HG02678 (cell line): ENCODE results near the gene UPF2.

Experiments
- ATAC-seq: cut with Tn5 transposase; IDR thresholded peaks from one replicate; pipeline ENCODE4 v1.9.1; 2021; ENCODE audit warnings: mild to moderate bottlenecking, moderate library complexity; ENCODE audit not compliant: unreplicated experiment

The UPF2 gene

GRCh38 chr10:11886851-11887250, 155.8 kb downstream of the UPF2 start:
- ATAC-seq, result no peak

DNA sequence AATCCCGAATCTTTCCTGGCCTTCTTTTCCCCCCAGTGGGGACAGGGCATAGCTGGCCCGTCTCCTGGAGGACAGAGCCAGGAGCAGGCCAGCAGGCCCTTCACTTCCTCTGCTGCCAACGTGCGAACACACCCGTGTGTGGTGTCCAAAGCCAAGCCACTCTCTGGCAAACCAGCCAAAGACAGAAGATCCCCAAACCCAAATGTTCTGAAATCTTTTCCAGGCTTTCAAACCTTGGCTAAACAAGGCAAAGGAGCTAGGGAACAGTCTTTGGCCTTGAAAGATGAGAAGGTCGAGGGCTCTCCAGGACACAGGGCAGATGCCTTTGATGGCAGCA, 156.5 kb downstream of the UPF2 start:
- ATAC-seq, result no peak

GRCh38 chr10:11885437-11886137, 157.0 kb downstream of the UPF2 start:
- no peak for ATAC-seq

DNA sequence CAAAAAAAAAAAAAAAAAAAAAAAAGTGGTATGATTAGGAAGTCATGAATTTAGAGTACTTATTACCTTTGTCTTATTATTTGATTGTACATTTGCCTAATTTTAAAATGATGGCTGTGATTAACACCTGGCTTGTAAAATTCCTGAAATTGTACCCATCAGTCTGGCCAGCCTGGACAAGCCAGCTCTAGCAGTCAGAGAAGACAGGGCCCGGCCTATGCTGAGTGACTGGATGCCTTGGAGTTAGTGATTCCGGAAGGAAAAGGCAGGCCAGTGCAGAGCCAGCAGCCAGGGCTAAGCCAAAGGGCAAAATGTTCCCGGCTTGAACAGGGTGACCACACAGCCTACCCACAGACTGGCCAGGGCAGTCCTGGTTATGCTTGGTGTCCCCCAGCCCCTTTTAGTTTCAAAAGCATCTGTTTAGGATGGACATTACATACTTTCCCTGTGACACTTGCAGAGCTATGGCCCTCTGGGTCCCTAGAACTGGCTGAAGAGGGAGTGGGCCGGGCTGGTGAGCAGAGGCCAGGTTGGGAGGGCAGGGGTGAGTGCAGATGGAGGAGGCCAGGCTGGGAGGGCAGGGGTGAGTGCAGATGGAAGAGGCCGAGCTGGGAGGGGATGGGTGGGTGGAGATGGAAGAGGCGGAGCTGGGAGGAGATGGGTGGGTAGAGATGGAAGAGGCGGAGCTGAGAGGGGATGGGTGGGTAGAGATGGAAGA, 157.7 kb downstream of the UPF2 start:
- ATAC-seq, result no peak

DNA sequence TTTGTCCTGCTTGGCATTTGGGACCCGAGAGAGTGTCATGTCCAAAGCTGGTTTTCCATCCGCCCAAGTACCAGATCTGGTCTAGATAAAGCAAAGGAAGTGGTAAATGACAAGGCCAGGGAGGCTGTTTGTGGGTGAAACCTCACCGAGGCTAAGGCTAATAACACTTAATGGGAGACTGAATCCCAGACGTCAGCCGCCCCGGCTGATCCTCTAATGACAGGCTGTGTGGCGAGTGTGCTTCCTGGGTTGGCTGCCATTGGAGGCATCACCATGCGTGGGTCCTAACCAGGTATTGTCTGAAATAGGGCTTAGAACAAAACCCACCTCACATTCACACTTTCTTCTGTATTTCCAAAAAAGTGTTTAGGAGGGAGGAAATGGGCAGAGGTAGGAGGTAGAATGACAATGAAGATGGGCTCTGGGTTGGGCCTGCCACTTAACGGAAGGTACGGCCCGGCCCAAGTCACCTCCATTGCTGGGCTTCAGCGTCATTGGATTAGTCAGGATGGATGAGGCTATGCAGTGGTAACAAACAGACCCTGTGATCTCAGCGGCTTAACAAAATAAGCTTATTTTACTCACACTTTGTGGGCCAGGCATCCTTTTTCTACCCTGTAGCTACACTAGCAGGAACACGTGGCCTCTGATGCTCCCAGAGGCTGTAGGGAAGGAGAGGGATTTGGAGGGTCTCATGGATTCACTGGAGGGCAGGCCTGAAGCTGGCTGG, 159.8 kb downstream of the UPF2 start:
- ATAC-seq, result no peak

- ATAC-seq, result no peak
Observed at GRCh38 chr10:11881477-11882417, 160.9 kb downstream of the UPF2 start.

GRCh38 chr10:11881030-11881476, 161.6 kb downstream of the UPF2 start:
- no peak for ATAC-seq

DNA sequence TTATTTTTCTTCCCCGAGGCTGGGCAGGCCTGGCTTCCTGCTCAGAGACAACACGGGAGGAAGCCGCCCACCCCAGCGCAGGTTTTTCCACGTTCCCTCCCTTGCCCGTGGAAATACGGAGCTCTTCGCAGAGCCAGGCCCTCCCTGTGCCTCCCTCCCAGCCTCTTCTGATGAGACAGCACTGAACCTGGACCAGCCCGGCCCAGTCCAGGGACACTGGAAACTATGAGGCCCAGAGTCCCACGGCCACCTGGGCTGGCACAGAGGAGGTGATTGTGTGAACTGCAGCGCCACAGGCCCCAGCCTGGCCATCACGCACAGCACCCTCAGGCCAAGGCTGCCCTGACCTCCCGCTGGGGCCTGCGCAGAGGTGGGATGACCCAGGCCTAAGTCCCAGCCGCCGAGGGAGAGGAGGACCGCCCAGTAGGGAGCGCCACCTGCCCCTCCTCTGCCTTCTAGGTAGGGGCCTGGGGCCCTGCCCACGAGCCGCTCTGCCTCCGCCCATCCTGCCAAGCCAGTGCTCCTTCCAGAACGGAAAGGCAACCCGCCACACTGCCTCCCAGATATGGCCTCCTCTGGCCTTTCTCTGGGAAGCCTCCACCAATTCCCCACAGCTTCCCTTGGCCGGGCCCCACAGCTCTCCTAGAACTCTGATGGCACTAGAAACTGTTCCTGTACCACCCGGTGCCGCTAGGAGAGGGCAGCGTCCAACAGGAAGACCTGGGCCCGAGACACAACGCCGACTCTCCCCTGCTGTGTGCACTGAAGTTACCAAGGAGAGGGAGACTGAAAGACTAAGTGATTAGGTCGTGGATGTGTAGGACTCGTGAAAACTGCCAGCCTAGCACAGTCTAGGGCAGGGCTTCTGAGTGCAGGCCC, 162.2 kb downstream of the UPF2 start:
- no peak for ATAC-seq

DNA sequence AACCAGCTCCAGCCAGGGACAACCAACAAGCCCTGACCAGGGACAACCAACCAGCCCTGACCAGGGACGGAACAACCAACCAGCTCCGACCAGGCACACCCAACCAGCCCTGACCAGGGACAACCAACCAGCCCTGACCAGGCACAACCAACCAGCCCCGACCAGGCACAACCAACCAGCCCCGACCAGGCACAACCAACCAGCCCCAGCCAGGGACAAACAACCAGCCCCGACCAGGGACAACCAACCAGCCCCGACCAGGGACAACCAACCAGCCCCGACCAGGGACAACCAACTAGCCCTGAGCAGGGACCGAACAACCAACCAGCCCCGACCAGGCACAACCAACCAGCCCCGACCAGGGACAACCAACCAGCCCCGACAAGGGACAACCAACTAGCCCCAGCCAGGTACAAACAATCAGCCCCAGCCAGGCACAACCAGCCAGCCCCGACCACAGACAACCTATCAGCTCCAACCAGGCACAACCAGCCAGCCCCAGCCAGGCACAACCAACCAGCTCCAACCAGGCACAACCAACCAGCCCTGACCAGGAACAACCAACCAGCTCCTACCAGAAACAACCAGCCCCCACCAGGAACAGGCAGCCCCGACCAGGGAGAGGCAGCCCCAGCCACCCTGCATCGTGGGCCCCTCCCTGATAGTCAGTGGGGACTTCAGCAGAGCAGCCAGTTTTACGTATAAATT, 163.1 kb downstream of the UPF2 start:
- no peak for ATAC-seq

- no peak for ATAC-seq
Observed at GRCh38 chr10:11878776-11879175, 163.8 kb downstream of the UPF2 start.

- no peak for ATAC-seq
Observed at GRCh38 chr10:11877591-11877905, 165.1 kb downstream of the UPF2 start.

DNA sequence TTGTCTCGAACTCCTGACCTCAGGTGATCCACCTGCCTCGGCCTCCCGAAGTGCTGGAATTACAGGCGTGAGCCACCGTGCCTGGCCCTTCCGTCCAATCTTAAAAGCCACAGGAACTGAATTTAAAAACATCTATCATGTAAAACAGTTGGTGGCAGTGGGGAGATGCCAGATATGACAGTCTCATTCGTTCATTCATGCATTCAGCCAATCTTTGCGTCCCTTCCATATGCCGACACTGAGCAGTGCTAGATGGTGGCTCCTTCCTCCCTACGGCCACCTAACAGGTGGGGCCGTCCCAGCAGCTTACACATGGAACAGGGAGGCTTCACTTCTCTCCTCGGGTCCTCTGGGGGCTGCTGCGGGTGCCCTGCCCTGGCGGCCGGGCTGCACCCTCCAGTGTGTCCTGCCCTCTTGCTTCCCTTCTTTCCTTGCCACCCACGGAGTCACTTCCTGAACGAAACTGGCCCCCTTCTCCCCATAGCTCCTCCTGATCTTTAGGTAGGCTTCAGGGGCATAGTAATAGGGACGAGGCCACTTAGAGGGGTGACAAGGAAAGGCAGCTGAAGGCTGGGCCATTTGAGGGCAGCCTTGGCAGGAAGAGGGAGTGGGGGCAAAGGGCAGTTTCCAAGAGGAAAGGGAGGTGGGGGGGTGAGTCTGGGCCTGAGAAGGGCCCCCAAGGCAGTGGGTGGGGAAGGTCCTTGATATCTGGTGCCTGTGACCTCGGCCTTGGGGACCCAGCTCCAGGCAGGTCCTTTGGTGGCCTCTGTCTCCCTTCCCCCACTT, 165.6 kb downstream of the UPF2 start:
- no peak for ATAC-seq

DNA sequence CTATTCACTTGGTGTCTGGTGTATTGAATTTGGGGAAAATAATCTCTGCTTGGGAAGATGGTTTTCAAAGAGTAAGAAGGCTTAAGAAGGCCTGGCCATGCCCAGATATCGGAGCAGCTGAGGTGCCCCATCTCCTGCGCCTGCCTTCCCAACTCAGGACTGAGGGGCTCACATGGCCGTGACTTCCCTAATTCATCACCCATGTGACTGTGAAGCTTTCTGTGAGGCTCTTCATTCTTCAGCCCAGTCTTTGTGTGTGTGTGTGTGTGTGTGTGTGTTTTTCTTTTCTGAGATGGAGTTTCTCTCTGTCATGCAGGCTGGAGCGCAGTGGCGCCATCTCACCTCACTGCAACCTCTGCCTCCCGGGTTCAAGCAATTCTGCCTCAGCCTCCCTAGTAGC, 166.3 kb downstream of the UPF2 start:
- no peak for ATAC-seq

- no peak for ATAC-seq
Observed at GRCh38 chr10:11875494-11876281, 166.9 kb downstream of the UPF2 start.

DNA sequence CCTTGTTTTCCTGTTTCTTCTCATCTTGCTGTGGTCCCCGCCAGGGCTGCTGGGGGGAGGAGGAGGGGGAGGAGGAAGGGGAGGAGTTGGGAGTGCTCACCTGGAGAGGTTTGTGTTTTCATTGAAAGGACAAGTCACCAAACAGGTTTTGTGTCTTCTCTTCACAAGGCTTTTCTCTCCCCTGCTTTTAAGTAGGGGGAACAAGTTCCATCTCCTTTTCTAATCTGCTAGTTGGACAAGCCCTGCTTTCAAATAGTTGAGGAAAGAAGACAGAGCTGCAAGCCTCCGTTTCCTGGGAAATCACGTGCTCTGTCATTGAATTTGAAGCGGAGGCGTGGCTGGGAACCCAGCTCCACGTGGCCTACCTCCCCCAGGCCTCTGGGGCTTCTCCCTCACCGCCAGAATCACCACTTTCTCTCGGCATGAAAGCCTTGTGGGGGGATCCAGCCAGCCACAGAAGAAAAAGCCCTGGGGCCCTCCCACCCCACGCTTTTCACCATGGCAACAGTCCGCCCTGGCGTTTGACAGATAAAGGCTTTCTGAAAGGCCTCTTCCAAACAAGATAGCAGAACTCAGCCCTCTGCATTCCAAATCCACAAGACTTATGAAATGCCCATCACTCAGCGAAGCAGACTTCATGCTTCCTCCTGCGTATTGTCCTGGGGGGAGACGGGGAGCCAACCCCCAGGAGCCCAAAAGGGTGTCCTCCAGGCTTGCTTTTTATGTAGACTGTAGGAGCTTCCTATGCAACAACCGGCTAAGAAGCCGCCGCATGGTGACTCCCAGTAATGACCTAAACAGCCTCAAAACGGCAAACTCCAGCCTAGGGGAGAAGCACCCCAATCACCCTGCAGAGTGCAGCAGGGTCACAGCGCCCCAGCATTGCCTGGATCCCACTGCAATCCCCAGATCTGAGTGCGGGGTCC, 167.8 kb downstream of the UPF2 start:
- ATAC-seq, result peak; percentile 47

DNA sequence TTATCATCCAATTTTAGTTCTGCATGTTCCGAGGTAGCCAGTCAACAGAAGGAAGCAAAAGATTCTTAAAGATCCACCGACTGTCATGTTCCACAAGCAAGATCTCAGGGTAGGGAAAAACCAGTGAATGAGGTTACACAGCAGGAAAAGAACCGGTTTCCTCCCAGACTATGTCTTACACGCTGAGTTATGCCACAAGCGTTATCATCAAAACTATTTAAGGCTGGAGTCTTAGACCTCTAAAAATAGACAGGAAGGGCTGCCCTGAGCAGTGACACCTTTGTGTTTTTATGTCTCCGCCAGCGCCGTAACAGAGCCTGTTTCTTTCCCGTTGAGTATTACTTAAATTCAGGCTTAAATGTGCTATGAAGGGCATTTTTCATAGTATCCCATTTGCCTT, 171.1 kb downstream of the UPF2 start:
- no peak for ATAC-seq

GRCh38 chr10:11870900-11871400, 171.7 kb downstream of the UPF2 start:
- ATAC-seq, result no peak
